Mesothelial cell of epicardium (in vitro differentiated cells): ENCODE results near the gene OGFOD3. TPM values are rescaled to one million over a fixed set of nuclear protein-coding genes. Genes with fewer than 3 reads are reported as not detected.
A peak's percentile ranks its signal among the peaks of the same experiment; 100 is the strongest.
"Not testable (repeated sequence)": the region's sequence is repeated elsewhere in the genome, so short reads cannot be mapped to it uniquely, and the experiment has no call there.

ENCODE experiments used
- DNase-seq, 2 experiments: peaks; one replicate each; pipeline ENCODE4 v3.0.0; 2021; ENCODE audit warnings: low spot score in 2 of 2; ENCODE audit not compliant: unreplicated experiment in 2 of 2
- H3K27ac Mint-ChIP-seq: 2 replicates; pipeline ENCODE4 v1.8.0; 2021; ENCODE audit warnings: mixed read lengths
- H3K27me3 Mint-ChIP-seq: 2 replicates; pipeline ENCODE4 v1.8.0; 2021; ENCODE audit warnings: low read depth, mixed read lengths
- H3K36me3 Mint-ChIP-seq: 2 replicates; pipeline ENCODE4 v1.8.0; 2021; ENCODE audit warnings: mixed read lengths
- H3K4me1 Mint-ChIP-seq: 2 replicates; pipeline ENCODE4 v1.8.0; 2021; ENCODE audit warnings: mixed read lengths
- H3K4me3 Mint-ChIP-seq: 2 replicates; pipeline ENCODE4 v1.8.0; 2021; ENCODE audit warnings: mild to moderate bottlenecking, moderate library complexity, mixed read lengths
- H3K9me3 Mint-ChIP-seq: 2 replicates; pipeline ENCODE4 v1.8.0; 2021; ENCODE audit warnings: mixed read lengths
- total RNA-seq: library from RNA; stranded (reverse); gene quantifications from 3 replicates; pipeline ENCODE4 v1.2.1, GENCODE V29; 2021
- TF ChIP-seq, protein P1 (sequence below): fragments of 200-600 bp; sonication (generic); IDR thresholded peaks from one replicate; pipeline ENCODE4 v1.5.0; 2021; ENCODE audit warnings: antibody characterized with exemption; ENCODE audit not compliant: unreplicated experiment

Gene OGFOD3
- total RNA-seq, 1 donor from 2014 or later = 36.6 TPM

DNA sequence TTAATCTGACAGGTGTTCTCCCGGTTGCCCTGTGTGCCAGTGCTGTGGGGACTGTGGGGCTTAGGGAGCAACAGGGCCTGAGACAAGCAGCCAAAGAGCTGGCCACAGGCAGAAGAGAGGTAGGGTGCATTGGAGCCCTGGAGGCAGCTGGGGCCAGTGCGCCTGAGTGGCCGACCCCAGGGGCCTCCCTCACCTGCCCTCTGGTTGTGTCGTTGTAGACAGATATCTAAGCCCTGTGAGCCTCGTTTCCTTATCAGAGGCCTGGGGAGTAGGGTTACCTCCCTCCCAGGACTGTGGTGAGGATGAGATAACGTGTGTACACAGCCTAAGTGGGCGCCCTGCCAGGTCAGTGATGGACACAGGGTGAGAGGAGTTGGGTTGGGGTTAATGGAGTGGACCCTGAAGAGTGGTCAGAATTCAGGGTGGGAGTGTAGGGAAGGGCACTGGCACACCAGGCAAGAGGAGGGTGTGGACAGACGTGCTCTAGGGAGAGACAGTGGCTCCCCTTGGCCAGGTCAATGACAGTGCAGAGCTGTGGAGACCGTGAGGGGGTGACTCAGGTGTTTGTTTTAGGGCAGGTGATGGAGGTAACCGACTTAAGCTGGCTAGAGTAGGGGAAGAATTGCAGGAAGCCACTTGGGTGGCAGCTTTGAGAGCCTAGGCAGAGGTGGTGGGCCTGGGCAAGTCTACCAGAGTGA is 43.6 kb upstream of the OGFOD3 start:
- Mint-ChIP-seq H3K9me3 (no peaks in the 10 kb centered on the region), H3K27ac (no peak overlapping the region), H3K27me3 (no peaks in the 10 kb centered on the region), H3K4me3 (no peak overlapping the region), H3K36me3 (peaks cover 31% of the 10 kb centered on the region), H3K4me1 (peaks cover 14% of the 10 kb centered on the region)
- no peak for DNase-seq
- TF ChIP-seq, protein P1, sequence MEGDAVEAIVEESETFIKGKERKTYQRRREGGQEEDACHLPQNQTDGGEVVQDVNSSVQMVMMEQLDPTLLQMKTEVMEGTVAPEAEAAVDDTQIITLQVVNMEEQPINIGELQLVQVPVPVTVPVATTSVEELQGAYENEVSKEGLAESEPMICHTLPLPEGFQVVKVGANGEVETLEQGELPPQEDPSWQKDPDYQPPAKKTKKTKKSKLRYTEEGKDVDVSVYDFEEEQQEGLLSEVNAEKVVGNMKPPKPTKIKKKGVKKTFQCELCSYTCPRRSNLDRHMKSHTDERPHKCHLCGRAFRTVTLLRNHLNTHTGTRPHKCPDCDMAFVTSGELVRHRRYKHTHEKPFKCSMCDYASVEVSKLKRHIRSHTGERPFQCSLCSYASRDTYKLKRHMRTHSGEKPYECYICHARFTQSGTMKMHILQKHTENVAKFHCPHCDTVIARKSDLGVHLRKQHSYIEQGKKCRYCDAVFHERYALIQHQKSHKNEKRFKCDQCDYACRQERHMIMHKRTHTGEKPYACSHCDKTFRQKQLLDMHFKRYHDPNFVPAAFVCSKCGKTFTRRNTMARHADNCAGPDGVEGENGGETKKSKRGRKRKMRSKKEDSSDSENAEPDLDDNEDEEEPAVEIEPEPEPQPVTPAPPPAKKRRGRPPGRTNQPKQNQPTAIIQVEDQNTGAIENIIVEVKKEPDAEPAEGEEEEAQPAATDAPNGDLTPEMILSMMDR = no peak

DNA sequence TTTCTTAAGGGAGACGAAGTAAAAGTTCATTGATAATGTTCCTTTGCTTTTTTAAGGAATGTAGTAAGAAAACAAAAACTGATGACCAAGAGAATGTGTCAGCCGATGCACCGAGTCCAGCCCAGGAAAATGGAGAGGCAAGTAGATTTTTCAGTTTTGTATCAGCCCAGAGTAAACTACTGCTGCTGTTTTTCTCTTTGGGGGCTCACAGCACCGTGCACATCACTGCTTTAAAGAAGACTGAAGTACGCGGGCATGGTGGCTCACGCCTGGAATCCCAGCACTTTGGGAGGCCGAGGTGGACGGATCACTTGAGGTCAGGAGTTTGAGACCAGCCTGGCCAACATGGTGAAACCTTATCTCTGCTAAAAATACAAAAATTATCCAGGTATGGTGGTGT is 41.5 kb upstream of the OGFOD3 start:
- Mint-ChIP-seq H3K4me3 (peak overlapping the region; percentile 95), H3K4me1 (peaks cover 16% of the 10 kb centered on the region), H3K36me3 (peaks cover 27% of the 10 kb centered on the region), H3K27ac (peak overlapping the region; percentile 16)
- not testable (repeated sequence) for H3K9me3 Mint-ChIP-seq, H3K27me3 Mint-ChIP-seq, DNase-seq

DNA sequence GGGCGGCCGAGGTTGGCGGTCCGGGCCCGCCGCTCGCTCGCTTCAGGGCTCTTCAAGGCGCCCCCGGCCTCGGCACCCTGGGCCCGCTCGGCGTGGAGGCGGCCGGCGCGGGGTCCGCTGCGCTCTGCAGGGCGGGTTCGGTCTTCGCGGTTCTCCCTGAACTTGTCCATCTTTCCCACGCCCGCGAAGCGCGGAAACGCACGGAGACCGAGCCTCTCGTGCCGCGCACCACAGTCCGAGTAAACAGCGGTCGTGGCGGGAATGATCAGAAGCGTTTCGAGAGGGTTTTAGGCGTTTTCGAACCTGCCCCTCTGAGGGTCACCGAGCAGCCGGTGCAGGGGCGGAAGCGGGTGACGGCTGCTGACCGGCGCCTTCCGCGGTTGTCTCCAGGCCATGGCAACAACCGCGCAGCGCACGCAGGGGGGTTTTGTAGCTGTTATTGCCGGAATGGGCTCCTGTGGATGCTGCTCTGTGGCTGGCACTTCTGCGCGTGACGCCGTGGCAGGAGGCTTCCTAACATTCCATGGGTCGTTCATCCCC is 40.6 kb upstream of the OGFOD3 start:
- DNase-seq = no peak
- Mint-ChIP-seq H3K27me3 (no peaks in the 10 kb centered on the region), H3K4me1 (peaks cover 16% of the 10 kb centered on the region), H3K36me3 (peaks cover 18% of the 10 kb centered on the region), H3K9me3 (no peaks in the 10 kb centered on the region), H3K27ac (peak overlapping the region; percentile 95), H3K4me3 (peak overlapping the region; percentile 95)
- TF ChIP-seq, protein P1 = no peak

DNA sequence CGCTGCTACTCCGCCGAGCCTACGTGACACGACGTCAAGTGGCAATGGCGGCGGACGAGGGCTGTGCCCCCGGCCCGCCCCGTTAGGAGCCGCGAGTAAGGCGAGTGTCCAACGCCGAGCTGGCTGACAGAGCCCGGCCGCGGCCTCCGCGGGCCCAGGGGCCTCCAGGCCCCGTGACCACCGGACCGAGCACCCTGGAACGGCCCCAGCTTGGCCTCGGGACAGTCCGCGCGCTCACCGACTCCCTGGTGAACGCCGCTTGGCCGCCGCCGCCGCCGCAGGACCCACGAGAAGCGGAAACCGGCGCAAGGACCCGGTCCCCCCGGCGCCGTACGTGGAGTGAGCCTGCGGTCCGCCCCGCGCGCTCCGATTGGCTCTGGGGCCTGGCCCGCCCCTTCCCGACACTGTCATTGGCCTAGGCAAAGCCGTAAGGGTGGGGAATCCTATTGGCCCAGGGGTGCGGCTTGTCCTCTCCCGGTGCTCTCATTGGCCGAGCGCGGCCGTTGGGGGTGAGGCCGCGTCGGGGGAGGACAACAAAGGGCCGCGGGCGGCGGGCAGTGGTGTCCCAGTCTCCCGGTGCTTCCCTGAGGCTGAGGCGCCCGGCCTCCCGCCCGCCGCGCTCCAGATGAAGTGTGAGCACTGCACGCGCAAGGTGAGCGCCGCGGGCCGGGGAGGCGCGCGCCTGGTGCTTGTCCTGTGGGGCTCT is 39.9 kb upstream of the OGFOD3 start, which contains the start of gene NARF:
Gene NARF, plus strand, starts transcription at position 563 of the 706 bp plus-strand sequence. Its CDS starts 63 bp downstream, at position 626.
- DNase-seq = peak; percentile 97
- Mint-ChIP-seq H3K27me3 (no peaks in the 10 kb centered on the region), H3K27ac (peak within 1 kb of the TSS; percentile 95), H3K4me1 (peaks cover 16% of the 10 kb centered on the region), H3K36me3 (peaks cover 15% of the 10 kb centered on the region), H3K4me3 (peak within 1 kb of the TSS; percentile 95), H3K9me3 (no peaks in the 10 kb centered on the region)
- TF ChIP-seq, protein P1 = no peak

DNA sequence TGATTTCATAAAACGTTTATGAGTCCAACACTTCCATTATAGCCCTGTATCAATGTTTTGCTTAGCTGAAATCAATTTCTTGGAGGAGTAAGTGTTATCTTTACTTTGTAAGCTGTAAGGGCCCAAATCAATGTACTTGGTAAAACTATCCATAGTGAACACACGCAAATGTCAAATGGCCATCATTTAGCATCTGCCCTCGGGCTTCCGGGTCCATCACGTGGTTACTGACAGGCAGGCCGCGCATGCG is 39.5 kb upstream of the OGFOD3 start:
- Mint-ChIP-seq H3K27me3 (no peaks in the 10 kb centered on the region), H3K36me3 (peaks cover 15% of the 10 kb centered on the region), H3K9me3 (no peaks in the 10 kb centered on the region), H3K27ac (peak overlapping the region; percentile 94), H3K4me3 (peak overlapping the region; percentile 95), H3K4me1 (peaks cover 16% of the 10 kb centered on the region)
- TF ChIP-seq, protein P1 = no peak
- no peak for DNase-seq
